ENCODE data around the gene FBXO41.

DNA sequence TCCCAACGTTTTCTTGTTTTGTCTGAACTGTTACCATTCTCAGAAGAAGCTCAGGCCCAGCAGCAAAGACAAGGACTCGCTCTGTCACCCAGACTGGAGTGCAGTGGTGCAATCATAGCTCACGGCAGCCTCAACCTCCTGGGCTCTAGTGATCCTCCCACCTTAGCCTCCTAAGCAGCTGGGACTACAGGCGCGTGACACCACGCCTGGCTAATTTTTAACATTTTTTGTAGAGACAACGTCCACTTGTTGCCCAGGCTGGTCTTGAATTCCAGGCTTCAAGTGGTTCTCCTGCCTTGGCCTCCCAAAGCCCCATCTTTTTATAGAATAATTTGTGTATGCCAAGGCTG, 72.2 kb downstream of the FBXO41 start:
- no peak for TF ChIP-seq PPARA (CRISPR knock-in tag; IDR thresholded peaks at IDR 0.05; ENCODE audit: borderline replicate concordance)
- TF ChIP-seq SNAI2 (CRISPR knock-in tag; IDR thresholded peaks at IDR 0.05): no peak
